Fibroblast of pulmonary artery (primary cell): ENCODE data around the gene M1AP.

Source experiments
- DNase-seq: peaks from one replicate; pipeline ENCODE4 v3.0.0-alpha.2; 2010; ENCODE audit warnings: low read depth
- H3K4me3 ChIP-seq: replicated peaks from 2 replicates; pipeline ENCODE4 v1.5.1; 2011; ENCODE audit warnings: low read depth, mild to moderate bottlenecking, control low read depth, low read length, moderate library complexity
- CTCF ChIP-seq: IDR thresholded peaks from 2 replicates; pipeline ENCODE4 v1.5.1; 2011; ENCODE audit warnings: mild to moderate bottlenecking, control low read depth, low read length, inconsistent platforms; ENCODE audit errors: missing control alignments

The M1AP gene

GRCh38 chr2:74553892-74554819 lies 94.0 kb downstream of the M1AP start, which contains the start of the genes DOK1 and LOXL3:
Gene DOK1 (plus strand): TSS chr2:74554720. CDS start chr2:74554755, 35 bp downstream.
Gene LOXL3 (minus strand): TSS chr2:74553942. CDS start chr2:74552634, 1,308 bp downstream.
- peak within 1 kb of the TSS; percentile 95 for H3K4me3 ChIP-seq
- peak; percentile 91 for DNase-seq
- TF ChIP-seq CTCF = no peak

GRCh38 chr2:74552914-74553811 lies 95.0 kb downstream of the M1AP start:
- H3K4me3 ChIP-seq = peak overlapping the region; percentile 95
- no peak for TF ChIP-seq CTCF
- DNase-seq = no peak

- DNase-seq = no peak
- H3K4me3 ChIP-seq = peak overlapping the region; percentile 95
- no peak for TF ChIP-seq CTCF
Measured at GRCh38 chr2:74551942-74552913, 95.9 kb downstream of the M1AP start.

GRCh38 chr2:74551530-74551929 lies 96.6 kb downstream of the M1AP start:
- no peak overlapping the region for H3K4me3 ChIP-seq

GRCh38 chr2:74550231-74550630 lies 97.9 kb downstream of the M1AP start:
- TF ChIP-seq CTCF = no peak
- no peak for DNase-seq
- no peak overlapping the region for H3K4me3 ChIP-seq

More at GRCh38 chr2:74551530-74551929, 96.6 kb downstream of the M1AP start:
- no peak for TF ChIP-seq CTCF
- DNase-seq = no peak
